Measurements from ENCODE around the gene OR9I1.

DNA sequence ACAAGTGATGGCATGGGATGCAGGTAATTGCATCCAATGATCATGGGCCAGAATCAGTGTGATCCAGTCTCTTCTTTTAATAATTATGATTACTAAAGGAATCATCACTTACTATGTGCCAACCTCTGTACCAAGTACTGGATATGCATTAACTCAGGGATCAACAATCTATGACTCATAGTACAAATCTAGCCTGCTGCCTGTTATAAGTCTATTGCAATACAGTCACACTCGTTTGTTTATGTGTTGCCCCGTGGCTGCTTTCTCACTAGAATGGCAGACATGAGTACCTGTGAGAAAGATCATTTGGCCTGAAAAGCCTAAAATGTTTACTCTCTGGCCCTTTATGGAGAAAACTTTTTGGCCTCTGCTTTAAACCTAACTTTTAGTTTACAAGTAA lies 49.5 kb downstream of the OR9I1 start:
- TF ChIP-seq POLR2AphosphoS5 (IDR thresholded peaks at IDR 0.05; ENCODE audit: low read depth, low read length) (no peak), SMC3 (IDR thresholded peaks at IDR 0.05; ENCODE audit: low read depth, low read length) (no peak), TEAD4 (IDR thresholded peaks at IDR 0.05; ENCODE audit: borderline replicate concordance, insufficient read depth) (no peak), EP300 (IDR thresholded peaks at IDR 0.05; ENCODE audit: borderline replicate concordance in 1 of 2, low read depth in 1 of 2, low read length in 1 of 2) (no peak), YY1 (IDR thresholded peaks at IDR 0.05; ENCODE audit: low read depth) (no peak), JUND (IDR thresholded peaks at IDR 0.05) (no peak), RCOR1 (IDR thresholded peaks at IDR 0.05; ENCODE audit: low read length) (no peak), SIN3A (IDR thresholded peaks at IDR 0.05; ENCODE audit: borderline replicate concordance, low read depth, low read length) (no peak), FOSL2 (IDR thresholded peaks at IDR 0.05; ENCODE audit: borderline replicate concordance, low read depth) (no peak)
- TF ChIP-seq, protein P1, sequence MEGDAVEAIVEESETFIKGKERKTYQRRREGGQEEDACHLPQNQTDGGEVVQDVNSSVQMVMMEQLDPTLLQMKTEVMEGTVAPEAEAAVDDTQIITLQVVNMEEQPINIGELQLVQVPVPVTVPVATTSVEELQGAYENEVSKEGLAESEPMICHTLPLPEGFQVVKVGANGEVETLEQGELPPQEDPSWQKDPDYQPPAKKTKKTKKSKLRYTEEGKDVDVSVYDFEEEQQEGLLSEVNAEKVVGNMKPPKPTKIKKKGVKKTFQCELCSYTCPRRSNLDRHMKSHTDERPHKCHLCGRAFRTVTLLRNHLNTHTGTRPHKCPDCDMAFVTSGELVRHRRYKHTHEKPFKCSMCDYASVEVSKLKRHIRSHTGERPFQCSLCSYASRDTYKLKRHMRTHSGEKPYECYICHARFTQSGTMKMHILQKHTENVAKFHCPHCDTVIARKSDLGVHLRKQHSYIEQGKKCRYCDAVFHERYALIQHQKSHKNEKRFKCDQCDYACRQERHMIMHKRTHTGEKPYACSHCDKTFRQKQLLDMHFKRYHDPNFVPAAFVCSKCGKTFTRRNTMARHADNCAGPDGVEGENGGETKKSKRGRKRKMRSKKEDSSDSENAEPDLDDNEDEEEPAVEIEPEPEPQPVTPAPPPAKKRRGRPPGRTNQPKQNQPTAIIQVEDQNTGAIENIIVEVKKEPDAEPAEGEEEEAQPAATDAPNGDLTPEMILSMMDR (IDR thresholded peaks at IDR 0.05): no peak
- TF ChIP-seq, protein P2, sequence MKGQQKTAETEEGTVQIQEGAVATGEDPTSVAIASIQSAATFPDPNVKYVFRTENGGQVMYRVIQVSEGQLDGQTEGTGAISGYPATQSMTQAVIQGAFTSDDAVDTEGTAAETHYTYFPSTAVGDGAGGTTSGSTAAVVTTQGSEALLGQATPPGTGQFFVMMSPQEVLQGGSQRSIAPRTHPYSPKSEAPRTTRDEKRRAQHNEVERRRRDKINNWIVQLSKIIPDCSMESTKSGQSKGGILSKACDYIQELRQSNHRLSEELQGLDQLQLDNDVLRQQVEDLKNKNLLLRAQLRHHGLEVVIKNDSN (IDR thresholded peaks at IDR 0.05; ENCODE audit: borderline replicate concordance, low read depth): no peak
- TF ChIP-seq, protein P3, sequence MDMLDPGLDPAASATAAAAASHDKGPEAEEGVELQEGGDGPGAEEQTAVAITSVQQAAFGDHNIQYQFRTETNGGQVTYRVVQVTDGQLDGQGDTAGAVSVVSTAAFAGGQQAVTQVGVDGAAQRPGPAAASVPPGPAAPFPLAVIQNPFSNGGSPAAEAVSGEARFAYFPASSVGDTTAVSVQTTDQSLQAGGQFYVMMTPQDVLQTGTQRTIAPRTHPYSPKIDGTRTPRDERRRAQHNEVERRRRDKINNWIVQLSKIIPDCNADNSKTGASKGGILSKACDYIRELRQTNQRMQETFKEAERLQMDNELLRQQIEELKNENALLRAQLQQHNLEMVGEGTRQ (IDR thresholded peaks at IDR 0.05; ENCODE audit: borderline replicate concordance, low read depth, low read length): no peak
